ENCODE results near the gene KSR1.

Gene KSR1

DNA sequence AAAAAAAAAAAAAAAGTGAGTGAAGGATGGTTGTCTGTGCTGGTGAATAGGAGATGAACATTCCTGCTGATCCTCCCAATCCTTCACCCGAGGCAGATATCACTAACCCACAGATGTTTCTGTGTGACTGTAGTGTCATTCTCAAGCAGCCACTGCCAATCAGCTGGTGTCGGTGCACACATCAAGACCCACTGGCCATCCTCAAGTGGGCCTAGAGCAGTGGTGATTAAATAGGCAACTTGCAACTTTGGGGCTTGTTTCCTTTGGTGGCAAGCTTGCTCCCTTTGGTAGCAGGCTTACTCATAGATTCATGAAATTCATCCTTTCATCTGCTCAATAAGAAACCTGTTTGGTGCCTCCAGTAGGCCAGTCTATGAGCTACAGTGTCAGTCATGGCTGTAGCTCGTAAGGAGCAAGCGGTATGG is 123.7 kb downstream of the KSR1 start:
- TF ChIP-seq, protein P1, sequence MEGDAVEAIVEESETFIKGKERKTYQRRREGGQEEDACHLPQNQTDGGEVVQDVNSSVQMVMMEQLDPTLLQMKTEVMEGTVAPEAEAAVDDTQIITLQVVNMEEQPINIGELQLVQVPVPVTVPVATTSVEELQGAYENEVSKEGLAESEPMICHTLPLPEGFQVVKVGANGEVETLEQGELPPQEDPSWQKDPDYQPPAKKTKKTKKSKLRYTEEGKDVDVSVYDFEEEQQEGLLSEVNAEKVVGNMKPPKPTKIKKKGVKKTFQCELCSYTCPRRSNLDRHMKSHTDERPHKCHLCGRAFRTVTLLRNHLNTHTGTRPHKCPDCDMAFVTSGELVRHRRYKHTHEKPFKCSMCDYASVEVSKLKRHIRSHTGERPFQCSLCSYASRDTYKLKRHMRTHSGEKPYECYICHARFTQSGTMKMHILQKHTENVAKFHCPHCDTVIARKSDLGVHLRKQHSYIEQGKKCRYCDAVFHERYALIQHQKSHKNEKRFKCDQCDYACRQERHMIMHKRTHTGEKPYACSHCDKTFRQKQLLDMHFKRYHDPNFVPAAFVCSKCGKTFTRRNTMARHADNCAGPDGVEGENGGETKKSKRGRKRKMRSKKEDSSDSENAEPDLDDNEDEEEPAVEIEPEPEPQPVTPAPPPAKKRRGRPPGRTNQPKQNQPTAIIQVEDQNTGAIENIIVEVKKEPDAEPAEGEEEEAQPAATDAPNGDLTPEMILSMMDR (IDR thresholded peaks at IDR 0.05) = no peak
- no peak overlapping the region for H3K4me3 ChIP-seq (ENCODE audit: low read depth in 1 of 2, low read length in 1 of 2)

DNA sequence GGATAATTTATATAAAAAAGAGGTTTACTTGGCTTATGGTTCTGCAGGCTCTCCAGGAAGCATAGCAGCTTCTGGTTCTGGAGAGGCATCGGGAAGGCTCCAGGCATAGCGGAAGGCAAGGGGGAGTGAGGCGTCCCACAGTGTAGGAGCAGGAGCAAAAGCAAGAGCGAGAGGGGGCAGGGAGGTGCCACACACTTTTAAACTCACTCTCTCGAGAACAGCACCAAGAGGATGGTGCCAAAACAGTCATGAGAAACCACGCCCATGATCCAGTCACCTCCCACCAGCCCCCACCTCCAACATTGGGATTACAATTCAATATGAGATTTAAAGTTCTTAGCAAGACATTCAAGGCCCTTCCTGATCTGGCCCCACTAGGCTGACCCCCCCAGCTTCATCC is 124.8 kb downstream of the KSR1 start:
- peaks cover 32% of the 10 kb centered on the region for H3K36me3 ChIP-seq

More for the DNA sequence above, 123.7 kb downstream of the KSR1 start:
- Histone ChIP-seq H3K4me1 (ENCODE audit: control insufficient read depth in 1 of 2, insufficient read depth in 1 of 2, low read depth in 1 of 2, low read length in 1 of 2) (peaks cover 6 to 9% of the 10 kb centered on the region in 2 experiments), H3K9me3 (no peaks in the 10 kb centered on the region), H3K36me3 (peaks cover 24% of the 10 kb centered on the region), H3K27me3 (no peaks in the 10 kb centered on the region), H3K27ac (no peak overlapping the region)

DNA sequence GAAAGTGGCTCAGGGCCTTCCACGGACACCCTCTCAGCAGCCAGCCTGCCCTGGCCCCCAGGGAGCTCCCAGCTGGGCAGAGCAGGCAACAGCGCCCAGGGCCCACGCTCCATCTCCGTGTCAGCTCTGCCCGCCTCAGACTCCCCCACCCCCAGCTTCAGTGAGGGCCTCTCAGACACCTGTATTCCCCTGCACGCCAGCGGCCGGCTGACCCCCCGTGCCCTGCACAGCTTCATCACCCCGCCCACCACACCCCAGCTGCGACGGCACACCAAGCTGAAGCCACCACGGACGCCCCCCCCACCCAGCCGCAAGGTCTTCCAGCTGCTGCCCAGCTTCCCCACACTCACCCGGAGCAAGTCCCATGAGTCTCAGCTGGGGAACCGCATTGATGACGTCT is 126.4 kb downstream of the KSR1 start:
- TF ChIP-seq, protein P1 (IDR thresholded peaks at IDR 0.05) = no peak
- H3K4me3 ChIP-seq (ENCODE audit: low read depth in 1 of 2, low read length in 1 of 2) = no peak overlapping the region
- peaks cover 6 to 9% of the 10 kb centered on the region in 2 experiments for H3K4me1 ChIP-seq (ENCODE audit: control insufficient read depth in 1 of 2, insufficient read depth in 1 of 2, low read depth in 1 of 2, low read length in 1 of 2)
- no peak overlapping the region for H3K27ac ChIP-seq
- H3K27me3 ChIP-seq = no peaks in the 10 kb centered on the region
- H3K36me3 ChIP-seq = peaks cover 46% of the 10 kb centered on the region
- H3K9me3 ChIP-seq = no peaks in the 10 kb centered on the region

More for the DNA sequence above, 124.8 kb downstream of the KSR1 start:
- no peaks in the 10 kb centered on the region for H3K27me3 ChIP-seq
- H3K4me1 ChIP-seq (ENCODE audit: control insufficient read depth in 1 of 2, insufficient read depth in 1 of 2, low read depth in 1 of 2, low read length in 1 of 2) = peaks cover 6 to 9% of the 10 kb centered on the region in 2 experiments
- H3K27ac ChIP-seq = no peak overlapping the region
- TF ChIP-seq, protein P1 (IDR thresholded peaks at IDR 0.05) = no peak
- no peaks in the 10 kb centered on the region for H3K9me3 ChIP-seq
- no peak overlapping the region for H3K4me3 ChIP-seq (ENCODE audit: low read depth in 1 of 2, low read length in 1 of 2)

DNA sequence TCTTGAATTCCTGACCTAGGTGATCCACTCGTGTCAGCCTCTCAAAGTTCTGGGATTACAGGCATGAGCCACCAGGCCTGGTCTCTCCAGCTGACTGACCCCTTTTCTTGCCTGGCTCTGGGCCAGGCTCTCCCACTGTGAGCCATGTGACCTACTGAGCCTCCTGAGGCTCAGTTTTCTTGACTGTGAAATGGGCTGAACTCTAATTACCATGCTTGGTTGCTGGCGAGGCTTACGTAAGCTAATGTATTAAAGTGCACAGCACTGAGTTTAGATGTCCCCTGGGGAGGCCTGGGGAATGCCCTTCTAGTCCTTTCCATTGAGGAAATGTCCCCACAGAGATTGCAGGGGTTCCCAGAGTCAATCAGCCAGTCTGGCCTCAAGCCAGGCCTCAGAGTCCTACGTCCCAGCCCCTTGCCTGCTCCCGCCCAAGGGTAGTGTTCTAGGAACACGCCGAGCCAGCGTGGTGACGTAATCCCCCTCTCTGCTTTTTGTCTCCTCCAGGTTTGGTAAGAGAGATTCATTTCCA is 129.0 kb downstream of the KSR1 start:
- H3K9me3 ChIP-seq = no peaks in the 10 kb centered on the region
- peaks cover 64% of the 10 kb centered on the region for H3K36me3 ChIP-seq
- H3K4me3 ChIP-seq (ENCODE audit: low read depth in 1 of 2, low read length in 1 of 2) = no peak overlapping the region
- H3K27ac ChIP-seq = no peak overlapping the region
- H3K4me1 ChIP-seq (ENCODE audit: control insufficient read depth in 1 of 2, insufficient read depth in 1 of 2, low read depth in 1 of 2, low read length in 1 of 2) = peaks cover 6 to 9% of the 10 kb centered on the region in 2 experiments
- TF ChIP-seq, protein P1 (IDR thresholded peaks at IDR 0.05) = no peak
- no peaks in the 10 kb centered on the region for H3K27me3 ChIP-seq

DNA sequence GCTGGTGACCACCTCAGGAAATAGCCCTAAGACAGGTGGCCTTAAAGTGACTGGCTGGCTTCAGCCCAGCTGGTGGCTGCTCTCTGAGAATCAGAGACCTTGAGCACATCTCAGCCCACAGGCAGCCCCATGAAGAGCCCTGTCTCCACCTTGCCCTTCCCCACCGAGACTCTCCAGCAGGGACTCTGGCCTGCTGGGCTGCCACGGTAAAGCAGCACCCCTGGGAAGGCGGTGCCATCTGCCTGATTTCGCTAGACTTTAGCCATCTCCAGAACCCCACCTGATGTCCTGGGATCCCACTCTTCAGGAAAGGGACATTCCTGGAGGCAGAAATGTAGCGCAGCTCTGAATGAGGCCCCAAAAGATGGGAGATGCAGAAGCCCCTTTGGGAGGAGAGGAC is 129.5 kb downstream of the KSR1 start:
- Histone ChIP-seq H3K9me3 (no peaks in the 10 kb centered on the region), H3K36me3 (peaks cover 70% of the 10 kb centered on the region), H3K27ac (no peak overlapping the region), H3K4me1 (ENCODE audit: control insufficient read depth in 1 of 2, insufficient read depth in 1 of 2, low read depth in 1 of 2, low read length in 1 of 2) (peaks cover 6 to 9% of the 10 kb centered on the region in 2 experiments), H3K4me3 (ENCODE audit: low read depth in 1 of 2, low read length in 1 of 2) (no peak overlapping the region), H3K27me3 (no peaks in the 10 kb centered on the region)
- TF ChIP-seq, protein P1 (IDR thresholded peaks at IDR 0.05) = no peak
